C4-2B (cell line): ENCODE data around the gene ING5.

Source experiments
- ZFX ChIP-seq: fragments of 450-650 bp; IDR thresholded peaks from 2 replicates; pipeline ENCODE4 v1.6.1; 2017
- TF ChIP-seq, protein P1 (sequence below): fragments of 450-650 bp; conservative IDR thresholded peaks from 2 replicates; pipeline ENCODE4 v1.5.1; 2017; ENCODE audit warnings: mild to moderate bottlenecking

DNA sequence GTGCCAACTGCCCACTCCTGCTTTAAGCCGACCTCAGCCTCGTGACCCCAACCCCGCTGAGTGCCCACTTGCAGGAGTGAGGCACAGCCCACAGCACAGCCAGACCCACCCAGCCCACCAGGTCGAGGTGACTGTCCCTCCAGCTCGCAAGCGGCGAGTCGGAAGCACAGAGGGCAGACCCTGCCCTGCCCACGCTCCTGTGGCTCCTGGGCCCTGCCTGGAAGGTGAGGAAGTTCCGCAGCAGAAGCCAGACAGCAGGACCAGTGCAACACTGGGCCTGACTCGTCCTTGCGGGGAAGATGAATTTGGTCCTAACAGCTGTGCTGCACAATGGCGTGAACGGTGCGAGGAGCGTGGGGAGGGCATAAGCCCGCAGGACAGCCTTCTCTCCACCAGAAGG, 25.2 kb upstream of the ING5 start:
- no peak for TF ChIP-seq ZFX
- TF ChIP-seq, protein P1, sequence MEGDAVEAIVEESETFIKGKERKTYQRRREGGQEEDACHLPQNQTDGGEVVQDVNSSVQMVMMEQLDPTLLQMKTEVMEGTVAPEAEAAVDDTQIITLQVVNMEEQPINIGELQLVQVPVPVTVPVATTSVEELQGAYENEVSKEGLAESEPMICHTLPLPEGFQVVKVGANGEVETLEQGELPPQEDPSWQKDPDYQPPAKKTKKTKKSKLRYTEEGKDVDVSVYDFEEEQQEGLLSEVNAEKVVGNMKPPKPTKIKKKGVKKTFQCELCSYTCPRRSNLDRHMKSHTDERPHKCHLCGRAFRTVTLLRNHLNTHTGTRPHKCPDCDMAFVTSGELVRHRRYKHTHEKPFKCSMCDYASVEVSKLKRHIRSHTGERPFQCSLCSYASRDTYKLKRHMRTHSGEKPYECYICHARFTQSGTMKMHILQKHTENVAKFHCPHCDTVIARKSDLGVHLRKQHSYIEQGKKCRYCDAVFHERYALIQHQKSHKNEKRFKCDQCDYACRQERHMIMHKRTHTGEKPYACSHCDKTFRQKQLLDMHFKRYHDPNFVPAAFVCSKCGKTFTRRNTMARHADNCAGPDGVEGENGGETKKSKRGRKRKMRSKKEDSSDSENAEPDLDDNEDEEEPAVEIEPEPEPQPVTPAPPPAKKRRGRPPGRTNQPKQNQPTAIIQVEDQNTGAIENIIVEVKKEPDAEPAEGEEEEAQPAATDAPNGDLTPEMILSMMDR: no peak
